HCT116 (cell line): ENCODE results near the gene SFXN5. TPM values are rescaled to one million over a fixed set of nuclear protein-coding genes. Genes with fewer than 3 reads are reported as not detected.

ENCODE experiments used
- ATAC-seq: fragments of 200-7000 bp; cut with Tn5 transposase; 2 replicates; pipeline ENCODE4 v1.9.1; 2020; ENCODE audit warnings: mild to moderate bottlenecking, moderate library complexity
- BruUV-seq: library from RNA; stranded (reverse); fragments of 400-500 nt; replicated peaks from 2 replicates; lab custom pipeline; 2021; lab: Mats Ljungman, UMichigan
- CTCF ChIA-PET: fragments of 300-600 bp; sonication (Branson Sonifier 250); formaldehyde crosslinking; loops from one replicate; lab custom pipeline; 2021; ENCODE audit warnings: antibody characterized with exemption; lab: Charles Lee
- POLR2A ChIA-PET: fragments of 300-600, 350-600 bp; sonication (Branson Sonifier 250); formaldehyde crosslinking; loops from one replicate; lab custom pipeline; 2021; ENCODE audit warnings: antibody characterized with exemption; lab: Charles Lee
- RAD21 ChIA-PET, 2 experiments: fragments of 300-600 bp; sonication (Branson Sonifier 250); formaldehyde crosslinking; loops; one replicate each; lab custom pipeline; 2023; ENCODE audit warnings: low total read pairs in 2 of 2; ENCODE audit not compliant: uncharacterized antibody in 2 of 2, unreplicated experiment in 2 of 2, low non-redundant PET in 1 of 2; lab: Charles Lee
- DNase-seq: peaks from one replicate; pipeline ENCODE4 v3.0.0-alpha.2; 2010; ENCODE audit warnings: low read depth, low spot score
- H2AFZ ChIP-seq: fragments of 200-600 bp; shearing (Covaris generic), sonication (generic); 2 replicates; pipeline ENCODE4 v1.6.1; 2017; ENCODE audit warnings: low read depth, mixed run types, mixed read lengths, antibody characterized with exemption, low read length; ENCODE audit not compliant: poor library complexity, severe bottlenecking
- H3K27ac ChIP-seq: 2 replicates; pipeline ENCODE4 v1.5.1; 2012; ENCODE audit warnings: low read depth, low read length
- H3K27me3 ChIP-seq: fragments of 200-600 bp; sonication (generic); 2 replicates; pipeline ENCODE4 v1.6.1; 2016; ENCODE audit warnings: mixed run types, low read length, mixed read lengths; ENCODE audit not compliant: insufficient read depth
- H3K36me3 ChIP-seq, 2 experiments: fragments of 200-500 bp in 1 of 2; fragments of 200-600 bp in 1 of 2; sonication (Bioruptor generic) in 1 of 2; sonication (generic) in 1 of 2; 2 replicates each; pipeline versions ENCODE4 v1.5.1 to v1.6.1; 2014 to 2016; ENCODE audit warnings: low read length in 2 of 2, inconsistent platforms in 1 of 2, mixed read lengths in 1 of 2, mixed run types in 1 of 2; ENCODE audit not compliant: insufficient read depth in 2 of 2, control insufficient read depth in 1 of 2
- H3K4me1 ChIP-seq, 2 experiments: fragments of 200-600 bp in 1 of 2; sonication (generic) in 1 of 2; 2 replicates each; pipeline versions ENCODE4 v1.5.1 to v1.6.1; 2012 to 2017; ENCODE audit warnings: low read length in 2 of 2, inconsistent platforms in 1 of 2, mild to moderate bottlenecking in 1 of 2, mixed read lengths in 1 of 2, mixed run types in 1 of 2, moderate library complexity in 1 of 2; ENCODE audit not compliant: insufficient read depth in 2 of 2, control insufficient read depth in 1 of 2
- H3K4me2 ChIP-seq: fragments of 200-600 bp; sonication (generic); 2 replicates; pipeline ENCODE4 v1.6.1; 2017; ENCODE audit warnings: mixed run types, low read length, mixed read lengths
- H3K4me3 ChIP-seq, 2 experiments: fragments of 200-600 bp in 1 of 2; sonication (generic) in 1 of 2; replicated peaks in 1 of 2; 2 replicates each; pipeline ENCODE4 v1.5.1; 2011 to 2016; ENCODE audit warnings: low read length in 2 of 2, control low read depth in 1 of 2, low read depth in 1 of 2, mild to moderate bottlenecking in 1 of 2, mixed read lengths in 1 of 2, mixed run types in 1 of 2
- H3K79me2 ChIP-seq: fragments of 200-600 bp; sonication (generic); 2 replicates; pipeline ENCODE4 v1.6.1; 2017; ENCODE audit warnings: mild to moderate bottlenecking, mixed run types, low read length, moderate library complexity, mixed read lengths; ENCODE audit not compliant: insufficient read depth
- H3K9ac ChIP-seq: fragments of 200-600 bp; sonication (generic); 2 replicates; pipeline ENCODE4 v1.6.1; 2016; ENCODE audit warnings: low read length, mixed read lengths
- H3K9me2 ChIP-seq: fragments of 200-600 bp; sonication (generic), shearing (Covaris generic); 2 replicates; pipeline ENCODE4 v1.6.1; 2017; ENCODE audit warnings: mixed run types, mild to moderate bottlenecking, moderate library complexity; ENCODE audit not compliant: insufficient read depth
- H3K9me3 ChIP-seq, 2 experiments: fragments of 200-500 bp in 1 of 2; fragments of 200-600 bp in 1 of 2; sonication (Bioruptor generic) in 1 of 2; sonication (generic) in 1 of 2; 2 replicates each; pipeline ENCODE4 v1.6.1; 2014 to 2017; ENCODE audit warnings: low read length in 2 of 2, mixed read lengths in 2 of 2, inconsistent platforms in 1 of 2, low read depth in 1 of 2, mild to moderate bottlenecking in 1 of 2, mixed run types in 1 of 2, moderate library complexity in 1 of 2; ENCODE audit not compliant: control insufficient read depth in 1 of 2, insufficient read depth in 1 of 2
- H4K20me1 ChIP-seq: fragments of 200-600 bp; sonication (generic), shearing (Covaris generic); 2 replicates; pipeline ENCODE4 v1.6.1; 2017; ENCODE audit warnings: mixed run types, mild to moderate bottlenecking, moderate library complexity; ENCODE audit not compliant: insufficient read depth
- EGR1 ChIP-seq: IDR thresholded peaks from 2 replicates; pipeline ENCODE4 v1.6.1; 2012; ENCODE audit warnings: low read depth
- FOSL1 ChIP-seq: IDR thresholded peaks from 2 replicates; pipeline ENCODE4 v1.6.1; 2012; ENCODE audit warnings: low read depth
- JUND ChIP-seq: IDR thresholded peaks from 2 replicates; pipeline ENCODE4 v1.6.1; 2012
- MAX ChIP-seq: IDR thresholded peaks from 2 replicates; pipeline ENCODE4 v1.6.1; 2012
- POLR2A ChIP-seq: IDR thresholded peaks from 2 replicates; pipeline ENCODE4 v1.7.0; 2011; ENCODE audit warnings: borderline replicate concordance; ENCODE audit not compliant: insufficient read depth, insufficient read length; ENCODE audit errors: extremely low read depth
- REST ChIP-seq: IDR thresholded peaks from 2 replicates; pipeline ENCODE4 v1.6.1; 2012; ENCODE audit warnings: low read depth
- SP1 ChIP-seq: IDR thresholded peaks from 2 replicates; pipeline ENCODE4 v1.6.1; 2012; ENCODE audit warnings: low read depth
- SRF ChIP-seq: IDR thresholded peaks from 2 replicates; pipeline ENCODE4 v1.6.1; 2012; ENCODE audit warnings: low read depth
- TCF7L2 ChIP-seq: IDR thresholded peaks from 2 replicates; pipeline ENCODE4 v1.7.0; 2011; ENCODE audit warnings: borderline replicate concordance, inconsistent platforms; ENCODE audit not compliant: insufficient read depth, insufficient read length; ENCODE audit errors: extremely low read depth
- ZFX ChIP-seq: fragments of 450-650 bp; IDR thresholded peaks from 2 replicates; pipeline ENCODE4 v1.6.1; 2017
- intact Hi-C: fragments of 100-400 bp; cut with micrococcal nuclease; formaldehyde crosslinking; loops from 2 replicates; pipeline ENCODE4 v1.10.0; 2022
- total RNA-seq: library from RNA; stranded (reverse); gene quantifications from one replicate; pipeline ENCODE4 v1.2.1, GENCODE V29; 2021; ENCODE audit not compliant: unreplicated experiment

The SFXN5 gene
- total RNA-seq, 1 experiment from 2014 or later: 10.0 TPM

- no peak for TF ChIP-seq REST
- no peak for TF ChIP-seq POLR2A
- no peak for TF ChIP-seq FOSL1
- no peak for TF ChIP-seq ZFX
- no peak for TF ChIP-seq SRF
These were observed 154.8 kb downstream of the SFXN5 start (continued) for GRCh38 chr2:72916743-72917137.

- Histone ChIP-seq H3K4me2 (peak overlapping the region; percentile 77), H3K9me3 (no peaks in the 10 kb centered on the region), H3K9ac (peak overlapping the region; percentile 45), H3K9me2 (no peaks in the 10 kb centered on the region), H4K20me1 (no peaks in the 10 kb centered on the region), H3K79me2 (no peaks in the 10 kb centered on the region), H3K36me3 (no peaks in the 10 kb centered on the region), H3K4me1 (peaks cover 12 to 28% of the 10 kb centered on the region in 2 experiments), H3K27me3 (peaks cover 8% of the 10 kb centered on the region; the same call in 1 of the 2 replicates), H2AFZ (peak overlapping the region; percentile 65), H3K4me3 (peak overlapping the region; percentile 53 to 55), H3K27ac (peak overlapping the region; percentile 45; the same call in 1 of the 2 replicates)
- ChIA-PET CTCF (interaction anchor here (1.3 kb wide), 1 partner anchor 28 kb away, joined by 6 read pairs; the partner anchor contains the start of gene SPR), POLR2A (no interaction called here), RAD21 (no interaction called here)
- ATAC-seq (peak; percentile 81), DNase-seq (no peak)
- BruUV-seq: no TSS peak
- intact Hi-C loops: loop anchor here (2.0 kb wide), 1 partner anchor 29 kb away; the partner anchor contains the start of gene SPR
- no peak for TF ChIP-seq EGR1
- peak; percentile 88 for TF ChIP-seq SP1
- TF ChIP-seq ZFX: peak; percentile 77
- TF ChIP-seq MAX: peak; percentile 58
- no peak for TF ChIP-seq FOSL1
- TF ChIP-seq TCF7L2: peak; percentile 14
- TF ChIP-seq JUND: peak; percentile 59
These were observed 155.4 kb downstream of the SFXN5 start for GRCh38 chr2:72915907-72916742.
